GM18868 (cell line): ENCODE measurements around the gene NEXMIF.
"Not testable (repeated sequence)": the region's sequence is repeated elsewhere in the genome, so short reads cannot be mapped to it uniquely, and the experiment has no call there.

Source experiments
- ATAC-seq: cut with Tn5 transposase; IDR thresholded peaks from one replicate; pipeline ENCODE4 v1.9.1; 2021; ENCODE audit warnings: mild to moderate bottlenecking, moderate library complexity; ENCODE audit not compliant: unreplicated experiment

The NEXMIF gene

GRCh38 chrX:74797338-74797887 is 127.8 kb downstream of the NEXMIF start:
- no peak for ATAC-seq

GRCh38 chrX:74788545-74789086 is 136.6 kb downstream of the NEXMIF start:
- no peak for ATAC-seq

- no peak for ATAC-seq
Observed at GRCh38 chrX:74784629-74785028, 140.6 kb downstream of the NEXMIF start.

- peak; percentile 61 for ATAC-seq
Observed at GRCh38 chrX:74781507-74782034, 143.7 kb downstream of the NEXMIF start.

GRCh38 chrX:74779175-74779574 is 146.1 kb downstream of the NEXMIF start:
- ATAC-seq, result peak; percentile 39

GRCh38 chrX:74774988-74775387 is 150.3 kb downstream of the NEXMIF start:
- ATAC-seq, result no peak

GRCh38 chrX:74736450-74736849 is 188.8 kb downstream of the NEXMIF start:
- ATAC-seq, result no peak

- no peak for ATAC-seq
Observed at GRCh38 chrX:74705269-74705668, 220.0 kb downstream of the NEXMIF start.

GRCh38 chrX:74701343-74701742 is 223.9 kb downstream of the NEXMIF start:
- ATAC-seq, result not testable (repeated sequence)

GRCh38 chrX:74684466-74684865 is 240.8 kb downstream of the NEXMIF start:
- no peak for ATAC-seq
